ENCODE data around the gene ZCCHC2.

DNA sequence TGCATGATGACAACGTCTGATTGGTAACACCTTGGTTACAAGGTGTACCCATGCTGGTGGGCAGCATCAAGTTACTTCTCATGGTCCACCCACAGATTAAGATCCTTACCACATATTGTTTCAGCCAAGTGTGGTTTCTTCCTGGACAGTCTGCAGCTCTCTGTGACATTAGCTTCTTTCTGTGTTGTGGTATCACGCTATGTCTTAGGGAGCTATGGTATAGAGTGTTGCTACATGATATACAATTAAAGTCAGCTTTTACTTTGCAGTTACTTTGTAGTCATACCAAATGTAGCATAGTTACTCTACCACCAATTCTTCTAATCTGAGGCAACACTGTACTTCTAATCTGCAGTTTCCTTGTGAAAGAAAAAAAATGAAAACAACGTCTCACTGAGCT lies 48.8 kb downstream of the ZCCHC2 start:
- TF ChIP-seq EZH2 (IDR thresholded peaks at IDR 0.05; ENCODE audit: borderline replicate concordance): no peak
- TF ChIP-seq, protein P1, sequence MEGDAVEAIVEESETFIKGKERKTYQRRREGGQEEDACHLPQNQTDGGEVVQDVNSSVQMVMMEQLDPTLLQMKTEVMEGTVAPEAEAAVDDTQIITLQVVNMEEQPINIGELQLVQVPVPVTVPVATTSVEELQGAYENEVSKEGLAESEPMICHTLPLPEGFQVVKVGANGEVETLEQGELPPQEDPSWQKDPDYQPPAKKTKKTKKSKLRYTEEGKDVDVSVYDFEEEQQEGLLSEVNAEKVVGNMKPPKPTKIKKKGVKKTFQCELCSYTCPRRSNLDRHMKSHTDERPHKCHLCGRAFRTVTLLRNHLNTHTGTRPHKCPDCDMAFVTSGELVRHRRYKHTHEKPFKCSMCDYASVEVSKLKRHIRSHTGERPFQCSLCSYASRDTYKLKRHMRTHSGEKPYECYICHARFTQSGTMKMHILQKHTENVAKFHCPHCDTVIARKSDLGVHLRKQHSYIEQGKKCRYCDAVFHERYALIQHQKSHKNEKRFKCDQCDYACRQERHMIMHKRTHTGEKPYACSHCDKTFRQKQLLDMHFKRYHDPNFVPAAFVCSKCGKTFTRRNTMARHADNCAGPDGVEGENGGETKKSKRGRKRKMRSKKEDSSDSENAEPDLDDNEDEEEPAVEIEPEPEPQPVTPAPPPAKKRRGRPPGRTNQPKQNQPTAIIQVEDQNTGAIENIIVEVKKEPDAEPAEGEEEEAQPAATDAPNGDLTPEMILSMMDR (IDR thresholded peaks at IDR 0.05; ENCODE audit: poor library complexity): no peak

All from hepatocyte (in vitro differentiated cells).